OCI-LY7 (cell line): ENCODE data around the gene TMED7.

Experiments
- EZH2phosphoT487 ChIP-seq: fragments of 200-600 bp; sonication (generic); IDR thresholded peaks from 2 replicates; pipeline ENCODE4 v1.6.1; 2018; ENCODE audit warnings: low read depth, borderline replicate concordance, mild to moderate bottlenecking, mixed run types, antibody characterized with exemption, low read length, moderate library complexity, mixed read lengths
- TF ChIP-seq, protein P1 (sequence below): fragments of 200-600 bp; sonication (generic); conservative IDR thresholded peaks from 2 replicates; pipeline ENCODE4 v1.5.1; 2014; ENCODE audit warnings: mild to moderate bottlenecking, antibody characterized with exemption, low read length, moderate library complexity, mixed read lengths

DNA sequence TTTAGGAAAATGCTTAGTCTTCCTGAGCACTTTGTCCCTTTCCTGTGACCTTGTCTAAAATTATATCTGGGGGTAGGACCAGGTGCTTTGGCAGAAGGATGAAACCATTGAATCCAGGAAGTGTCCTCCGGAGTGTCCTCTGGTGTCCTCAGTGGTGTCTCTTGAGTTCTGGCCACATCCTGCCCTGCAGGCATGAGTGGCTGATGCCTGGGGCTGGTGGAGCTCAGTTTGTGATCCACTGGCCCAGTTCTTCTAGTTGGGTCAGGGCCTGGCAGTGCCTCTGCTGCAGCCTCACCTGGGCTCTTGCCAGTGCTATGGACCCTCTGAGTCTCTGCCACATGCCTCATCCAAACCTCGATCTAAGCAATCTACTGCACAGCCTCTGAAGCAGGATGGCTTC lies 14.4 kb upstream of the TMED7 start:
- TF ChIP-seq, protein P1, sequence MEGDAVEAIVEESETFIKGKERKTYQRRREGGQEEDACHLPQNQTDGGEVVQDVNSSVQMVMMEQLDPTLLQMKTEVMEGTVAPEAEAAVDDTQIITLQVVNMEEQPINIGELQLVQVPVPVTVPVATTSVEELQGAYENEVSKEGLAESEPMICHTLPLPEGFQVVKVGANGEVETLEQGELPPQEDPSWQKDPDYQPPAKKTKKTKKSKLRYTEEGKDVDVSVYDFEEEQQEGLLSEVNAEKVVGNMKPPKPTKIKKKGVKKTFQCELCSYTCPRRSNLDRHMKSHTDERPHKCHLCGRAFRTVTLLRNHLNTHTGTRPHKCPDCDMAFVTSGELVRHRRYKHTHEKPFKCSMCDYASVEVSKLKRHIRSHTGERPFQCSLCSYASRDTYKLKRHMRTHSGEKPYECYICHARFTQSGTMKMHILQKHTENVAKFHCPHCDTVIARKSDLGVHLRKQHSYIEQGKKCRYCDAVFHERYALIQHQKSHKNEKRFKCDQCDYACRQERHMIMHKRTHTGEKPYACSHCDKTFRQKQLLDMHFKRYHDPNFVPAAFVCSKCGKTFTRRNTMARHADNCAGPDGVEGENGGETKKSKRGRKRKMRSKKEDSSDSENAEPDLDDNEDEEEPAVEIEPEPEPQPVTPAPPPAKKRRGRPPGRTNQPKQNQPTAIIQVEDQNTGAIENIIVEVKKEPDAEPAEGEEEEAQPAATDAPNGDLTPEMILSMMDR = no peak
- TF ChIP-seq EZH2phosphoT487 = no peak
